ENCODE measurements around the gene SEPSECS. TPM values are rescaled to one million over a fixed set of nuclear protein-coding genes. Genes with fewer than 3 reads are reported as not detected.

SEPSECS gene
- total and polyA plus RNA-seq, 7 donors = 4.5 to 11.1 (median 8.6) TPM

DNA sequence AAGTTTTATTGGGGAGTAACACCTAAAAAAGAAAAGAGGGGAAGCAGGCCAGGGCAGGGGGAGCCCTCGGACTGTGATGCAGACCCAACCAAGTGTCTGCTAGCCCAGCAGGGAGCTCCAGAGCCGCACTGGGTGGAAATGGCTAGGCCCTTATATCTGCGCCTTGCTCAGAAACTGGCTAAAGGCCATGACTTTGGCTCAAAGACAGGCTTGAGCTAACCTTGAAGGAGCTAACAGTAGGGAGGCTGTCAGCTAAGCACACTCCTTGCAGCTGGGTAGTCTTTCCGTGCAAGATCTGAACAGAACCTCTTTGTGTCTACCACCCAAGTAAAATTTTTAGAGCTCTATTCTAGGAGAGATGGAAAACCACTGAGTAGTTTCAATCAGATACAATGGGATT is 43.0 kb downstream of the SEPSECS start:
- WGBS, 2 donors = 97% methylated on average over 4 of the region's 4 CpGs
- DNase-seq = no peak
- no peaks in the 10 kb centered on the region for H3K9me3 ChIP-seq
- H3K27ac ChIP-seq = no peak overlapping the region
- no peaks in the 10 kb centered on the region for H3K36me3 ChIP-seq
- TF ChIP-seq POLR2AphosphoS5 (IDR thresholded peaks at IDR 0.05) (no peak), POLR2A (IDR thresholded peaks at IDR 0.05) (no peak), EP300 (IDR thresholded peaks at IDR 0.05) (no peak), CTCF (IDR thresholded peaks at IDR 0.05) (no peak)
- H3K4me1 ChIP-seq = peaks cover 0 to 24% (median 19%) of the 10 kb centered on the region in 4 donors
- intact Hi-C loops (cut with DNase I) = no loop called here
- no peak overlapping the region for H3K4me3 ChIP-seq
- no peaks in the 10 kb centered on the region for H3K27me3 ChIP-seq

DNA sequence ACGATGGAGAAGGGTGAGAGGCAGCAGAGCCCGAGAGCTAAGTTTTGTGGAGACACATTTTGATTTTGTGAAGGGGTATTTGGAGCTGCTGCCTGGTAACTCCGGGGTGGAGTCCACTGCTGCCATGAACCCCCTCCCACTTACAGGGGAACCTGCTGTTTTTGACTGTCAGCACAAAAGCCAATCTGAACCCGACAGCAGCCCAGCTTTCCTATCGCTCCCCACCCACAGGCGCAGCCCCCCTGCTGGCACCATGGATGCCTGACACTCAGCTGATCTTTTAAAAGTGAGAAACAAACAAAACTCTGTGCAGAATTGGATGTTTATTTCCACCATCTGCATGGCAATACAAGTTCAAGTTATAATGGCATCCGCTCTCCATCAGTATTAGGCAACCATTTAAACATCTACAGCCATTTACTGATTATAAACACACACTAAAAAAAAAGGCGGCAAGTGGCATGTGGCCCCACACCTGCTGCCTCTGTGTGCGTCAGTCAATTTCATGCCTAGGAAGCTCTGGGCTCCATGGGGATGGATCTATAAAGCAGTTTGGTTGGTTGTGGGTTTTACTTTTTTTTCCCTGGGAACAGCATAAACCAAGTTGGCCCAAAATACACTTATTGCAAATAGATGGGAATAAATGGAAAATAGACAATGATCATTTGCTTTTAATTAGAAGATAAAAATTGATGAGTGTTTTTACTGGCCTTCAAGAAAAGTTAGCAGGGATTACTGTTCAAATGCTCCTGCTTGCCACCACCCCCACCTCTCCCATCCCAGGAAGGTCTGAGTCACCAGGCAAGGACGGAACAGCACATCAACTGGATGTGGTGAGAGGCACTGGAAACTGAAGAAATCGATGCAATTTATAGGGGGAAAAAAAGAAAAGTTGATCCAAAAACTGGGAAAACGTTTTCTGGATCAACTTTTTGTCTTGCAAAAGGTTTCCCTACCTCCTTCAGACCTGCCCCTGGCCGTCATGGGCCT is 46.0 kb downstream of the SEPSECS start:
- Histone ChIP-seq H3K9me3 (no peaks in the 10 kb centered on the region), H3K36me3 (no peaks in the 10 kb centered on the region), H3K27ac (no peak overlapping the region), H3K4me1 (peaks cover 0 to 30% (median 23%) of the 10 kb centered on the region in 4 donors), H3K4me3 (no peak overlapping the region), H3K27me3 (no peaks in the 10 kb centered on the region)
- TF ChIP-seq CTCF (IDR thresholded peaks at IDR 0.05) (no peak), POLR2AphosphoS5 (IDR thresholded peaks at IDR 0.05) (no peak), POLR2A (IDR thresholded peaks at IDR 0.05) (no peak), EP300 (IDR thresholded peaks at IDR 0.05) (no peak)
- no peak for DNase-seq
- WGBS, 2 donors = 78 to 81% methylated on average over 13 of the region's 13 CpGs
- intact Hi-C loops (cut with DNase I) = loop anchor here (5.0 kb wide), 1 partner anchor 82 kb away; the partner anchor contains the start of gene LGI2

GRCh38 chr4:25112995-25113380 is 47.3 kb downstream of the SEPSECS start:
- no peak overlapping the region for H3K4me3 ChIP-seq
- intact Hi-C loops (cut with DNase I) = loop anchor here (5.0 kb wide), 1 partner anchor 81 kb away; the partner anchor contains the start of gene LGI2

DNA sequence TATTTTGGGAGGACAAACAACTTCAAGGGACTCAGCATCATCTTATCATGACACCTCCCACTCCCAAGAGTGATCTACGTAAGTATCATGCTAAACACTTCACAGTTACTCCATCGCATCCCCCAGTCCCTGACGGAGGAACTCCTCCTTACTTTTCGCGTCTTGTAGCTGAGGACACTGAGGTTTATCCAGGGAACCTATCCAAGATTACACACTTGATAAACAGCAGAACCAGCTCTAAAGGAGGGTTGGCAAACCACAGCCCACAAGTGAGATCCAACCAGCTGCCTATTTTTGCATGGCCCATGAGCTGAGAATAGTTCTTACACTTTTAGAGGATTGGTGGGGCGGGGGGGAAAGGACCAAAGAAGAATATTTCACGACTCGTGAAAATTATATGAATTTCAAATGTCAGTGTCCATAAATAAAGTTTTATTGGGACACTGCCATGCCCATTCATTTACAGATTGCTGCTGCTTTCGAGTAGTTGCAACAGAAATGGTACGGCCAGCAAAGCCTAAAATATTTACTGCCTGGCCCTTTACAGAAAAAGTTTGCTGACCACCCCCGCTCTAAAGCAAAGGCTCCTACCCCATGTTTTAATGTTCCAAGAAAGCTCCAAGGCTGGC is 47.8 kb downstream of the SEPSECS start:
- 87 to 88% methylated on average over 11 of the region's 11 CpGs for WGBS, 2 donors
- H3K27me3 ChIP-seq = no peaks in the 10 kb centered on the region
- H3K36me3 ChIP-seq = no peaks in the 10 kb centered on the region
- intact Hi-C loops (cut with DNase I) = loop anchor here (5.0 kb wide), 1 partner anchor 80 kb away; the partner anchor contains the start of gene LGI2
- H3K4me3 ChIP-seq = no peak overlapping the region
- peak overlapping the region in 3 of 4 donors; percentile 38 to 72 (median 71) for H3K27ac ChIP-seq
- H3K9me3 ChIP-seq = no peaks in the 10 kb centered on the region
- DNase-seq = peak; percentile 77
- H3K4me1 ChIP-seq = peaks cover 0 to 30% (median 23%) of the 10 kb centered on the region in 4 donors
- TF ChIP-seq CTCF (IDR thresholded peaks at IDR 0.05) (no peak), EP300 (IDR thresholded peaks at IDR 0.05) (peak in 2 of 4 donors; percentile 21 to 23), POLR2A (IDR thresholded peaks at IDR 0.05) (no peak), POLR2AphosphoS5 (IDR thresholded peaks at IDR 0.05) (peak; percentile 62 to 81 (median 70))

More at GRCh38 chr4:25112995-25113380, 47.3 kb downstream of the SEPSECS start:
- Histone ChIP-seq H3K9me3 (no peaks in the 10 kb centered on the region), H3K4me1 (peaks cover 0 to 30% (median 23%) of the 10 kb centered on the region in 4 donors), H3K36me3 (no peaks in the 10 kb centered on the region), H3K27me3 (no peaks in the 10 kb centered on the region), H3K27ac (peak overlapping the region in 3 of 4 donors; percentile 38 to 72 (median 71))
- TF ChIP-seq CTCF (IDR thresholded peaks at IDR 0.05) (no peak), POLR2A (IDR thresholded peaks at IDR 0.05) (no peak), POLR2AphosphoS5 (IDR thresholded peaks at IDR 0.05) (peak in 1 of 4 donors; percentile 44)
- WGBS, 2 donors = 88 to 90% methylated on average over 3 of the region's 3 CpGs
- no peak for DNase-seq
